ENCODE data around the gene TAF4.
"Not testable (repeated sequence)": the region's sequence is repeated elsewhere in the genome, so short reads cannot be mapped to it uniquely, and the experiment has no call there.

TAF4 gene

DNA sequence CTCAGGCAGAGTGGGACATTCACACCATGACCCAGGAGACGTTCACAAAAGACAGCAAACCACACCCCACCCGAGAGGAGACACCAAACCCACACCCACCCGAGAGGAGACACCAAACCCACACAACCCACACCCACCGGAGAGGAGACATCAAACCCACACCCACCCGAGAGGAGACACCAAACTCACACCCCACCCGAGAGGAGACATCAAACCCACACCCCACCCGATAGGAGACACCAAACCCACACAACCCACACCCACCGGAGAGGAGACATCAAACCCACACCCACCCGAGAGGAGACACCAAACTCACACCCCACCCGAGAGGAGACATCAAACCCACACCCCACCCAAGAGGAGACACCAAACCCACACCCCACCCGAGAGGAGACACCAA is 84.0 kb downstream of the TAF4 start:
- H3K79me2 ChIP-seq (ENCODE audit: control insufficient read depth, insufficient read depth, low read length); H3K23ac ChIP-seq (ENCODE audit: low read length); H3K9ac ChIP-seq (ENCODE audit: low read length); H3K4me3 ChIP-seq (ENCODE audit: low read length); H2AK5ac ChIP-seq (ENCODE audit: low read length); H3K27me3 ChIP-seq (ENCODE audit: insufficient read depth, low read length, poor library complexity); H3K18ac ChIP-seq (ENCODE audit: low read length); H2BK5ac ChIP-seq (ENCODE audit: low read length); H3K56ac ChIP-seq (ENCODE audit: low read length); H4K8ac ChIP-seq (ENCODE audit: low read depth, low read length); H3K36me3 ChIP-seq (ENCODE audit: control insufficient read depth, insufficient read depth, low read length); H3K4me2 ChIP-seq (ENCODE audit: low read length); H3K27ac ChIP-seq (ENCODE audit: low read depth, low read length); H2BK15ac ChIP-seq (replicated peaks; ENCODE audit: low read depth); H2BK120ac ChIP-seq (ENCODE audit: low read depth, low read length); DNase-seq; H3K79me1 ChIP-seq (ENCODE audit: low read length); H4K5ac ChIP-seq (ENCODE audit: low read length); H3K4me1 ChIP-seq (ENCODE audit: control insufficient read depth, low read depth, low read length); H3K4ac ChIP-seq (ENCODE audit: low read depth, low read length): not testable (repeated sequence)
- no CpG with 5 or more reads among the region's 11 CpGs for WGBS (ENCODE audit: extremely low coverage, insufficient coverage, low lambda C conversion rate)

DNA sequence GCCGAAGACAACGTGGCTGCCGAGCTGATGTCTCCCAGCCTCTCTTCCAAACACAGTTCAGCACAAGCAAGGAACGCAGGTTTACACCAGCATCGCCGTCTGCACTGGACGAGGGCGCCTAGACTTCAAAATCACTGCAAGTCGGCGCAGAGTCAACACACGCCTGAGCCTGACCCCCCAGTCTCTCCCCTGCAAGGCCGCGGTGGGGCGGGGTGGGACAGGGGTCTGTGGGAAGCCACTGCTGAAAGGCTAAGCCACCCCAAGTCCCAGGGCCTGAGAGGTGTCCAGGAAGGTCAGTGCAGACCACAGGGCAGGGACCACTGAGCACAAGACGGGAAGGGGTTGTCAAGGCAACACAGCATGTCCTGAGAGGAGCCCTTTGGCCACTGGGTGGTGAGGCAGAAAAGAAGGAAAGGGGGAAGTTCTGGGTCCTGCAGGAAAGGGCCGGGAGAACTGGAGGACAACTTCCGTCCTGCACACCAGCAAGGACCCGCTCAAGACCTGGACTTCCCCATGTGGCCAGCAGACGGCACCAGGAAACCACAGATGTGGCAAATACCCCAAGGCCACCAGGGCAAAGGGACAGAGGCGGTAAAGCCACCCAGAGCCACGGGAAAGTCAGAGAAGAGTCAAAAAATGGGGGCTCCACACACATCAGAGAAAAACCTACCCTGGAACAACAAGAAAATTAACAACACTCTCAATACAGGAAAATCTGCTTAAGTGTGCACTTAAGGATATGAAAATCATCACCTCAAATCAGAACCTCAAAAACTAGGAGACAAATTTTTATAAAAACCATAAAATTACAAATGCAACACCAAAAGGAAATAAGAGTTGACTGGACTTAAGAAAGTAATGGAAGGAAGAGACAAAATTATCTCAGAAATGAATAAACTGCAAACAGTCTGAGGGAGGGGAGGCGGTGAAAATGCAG is 84.8 kb downstream of the TAF4 start:
- no peak overlapping the region for H3K23ac ChIP-seq (ENCODE audit: low read length)
- H3K79me2 ChIP-seq (ENCODE audit: control insufficient read depth, insufficient read depth, low read length), result no peaks in the 10 kb centered on the region
- no peak overlapping the region for H4K8ac ChIP-seq (ENCODE audit: low read depth, low read length)
- H3K27ac ChIP-seq (ENCODE audit: low read depth, low read length), result no peak overlapping the region
- H3K4me2 ChIP-seq (ENCODE audit: low read length), result no peak overlapping the region
- H3K4me3 ChIP-seq (ENCODE audit: low read length), result no peak overlapping the region
- no peaks in the 10 kb centered on the region for H3K79me1 ChIP-seq (ENCODE audit: low read length)
- no peak overlapping the region for H3K56ac ChIP-seq (ENCODE audit: low read length)
- WGBS (ENCODE audit: extremely low coverage, insufficient coverage, low lambda C conversion rate), result no CpG with 5 or more reads among the region's 22 CpGs
- no peaks in the 10 kb centered on the region for H3K36me3 ChIP-seq (ENCODE audit: control insufficient read depth, insufficient read depth, low read length)
- H2BK120ac ChIP-seq (ENCODE audit: low read depth, low read length), result no peak overlapping the region
- H3K4ac ChIP-seq (ENCODE audit: low read depth, low read length), result no peak overlapping the region
- DNase-seq, result peak; percentile 55
- H2AK5ac ChIP-seq (ENCODE audit: low read length), result no peak overlapping the region
- no peak overlapping the region for H4K5ac ChIP-seq (ENCODE audit: low read length)
- H3K27me3 ChIP-seq (ENCODE audit: insufficient read depth, low read length, poor library complexity), result no peaks in the 10 kb centered on the region
- no peak overlapping the region for H3K9ac ChIP-seq (ENCODE audit: low read length)
- no peaks in the 10 kb centered on the region for H3K4me1 ChIP-seq (ENCODE audit: control insufficient read depth, low read depth, low read length)
- no peak overlapping the region for H2BK15ac ChIP-seq (replicated peaks; ENCODE audit: low read depth)
- H3K18ac ChIP-seq (ENCODE audit: low read length), result no peak overlapping the region
- no peak overlapping the region for H2BK5ac ChIP-seq (ENCODE audit: low read length)

DNA sequence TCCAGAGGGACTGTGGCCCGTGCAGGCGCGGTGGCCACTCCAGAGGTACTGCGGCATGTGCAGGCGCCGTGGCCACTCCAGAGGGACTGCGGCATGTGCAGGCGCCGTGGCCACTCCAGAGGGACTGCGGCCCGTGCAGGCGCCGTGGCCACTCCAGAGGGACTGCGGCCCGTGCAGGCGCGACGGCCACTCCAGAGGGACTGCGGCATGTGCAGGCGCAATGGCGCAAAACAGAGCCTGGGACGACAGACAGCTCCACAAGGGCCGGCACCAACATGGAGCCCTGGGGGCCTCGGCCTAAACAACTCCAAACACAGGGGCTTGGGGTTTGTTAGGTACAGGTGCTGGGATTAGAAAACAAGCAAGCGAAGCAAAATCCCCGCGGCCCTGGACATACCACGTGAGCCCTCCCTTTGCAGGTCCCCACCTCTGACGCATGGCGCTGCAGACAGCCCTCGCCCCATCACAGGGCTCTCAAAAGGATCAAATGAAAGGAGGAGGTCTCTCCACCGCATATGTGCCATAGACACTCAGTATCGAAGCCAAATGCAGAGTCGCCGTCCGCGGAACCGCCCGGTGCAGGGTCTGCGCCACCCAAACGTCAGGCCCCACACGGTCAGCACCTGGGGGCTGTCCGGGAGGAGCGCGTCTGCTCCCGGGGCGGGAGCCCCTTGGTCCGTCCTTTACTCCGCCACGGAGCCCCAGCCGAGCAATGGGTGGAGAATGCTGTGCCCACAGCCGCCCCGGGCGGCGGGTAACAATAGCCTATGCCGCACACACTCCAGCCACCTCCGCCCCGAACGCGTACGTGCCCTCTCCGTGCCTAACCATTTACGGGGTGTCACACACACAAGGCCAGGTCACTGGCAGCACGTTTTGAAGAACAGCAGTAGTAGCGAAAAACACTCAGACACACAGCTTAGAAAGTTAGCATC is 85.7 kb downstream of the TAF4 start:
- Histone ChIP-seq H3K79me2 (ENCODE audit: control insufficient read depth, insufficient read depth, low read length) (no peaks in the 10 kb centered on the region), H4K8ac (ENCODE audit: low read depth, low read length) (no peak overlapping the region), H3K56ac (ENCODE audit: low read length) (no peak overlapping the region), H2AK5ac (ENCODE audit: low read length) (no peak overlapping the region), H3K4me1 (ENCODE audit: control insufficient read depth, low read depth, low read length) (no peaks in the 10 kb centered on the region), H3K36me3 (ENCODE audit: control insufficient read depth, insufficient read depth, low read length) (no peaks in the 10 kb centered on the region), H3K79me1 (ENCODE audit: low read length) (no peaks in the 10 kb centered on the region), H4K5ac (ENCODE audit: low read length) (no peak overlapping the region), H3K4me2 (ENCODE audit: low read length) (no peak overlapping the region), H3K9ac (ENCODE audit: low read length) (no peak overlapping the region), H3K4me3 (ENCODE audit: low read length) (no peak overlapping the region), H3K27me3 (ENCODE audit: insufficient read depth, low read length, poor library complexity) (no peaks in the 10 kb centered on the region), H2BK5ac (ENCODE audit: low read length) (no peak overlapping the region), H3K27ac (ENCODE audit: low read depth, low read length) (no peak overlapping the region), H3K23ac (ENCODE audit: low read length) (no peak overlapping the region), H3K4ac (ENCODE audit: low read depth, low read length) (no peak overlapping the region), H3K18ac (ENCODE audit: low read length) (no peak overlapping the region), H2BK15ac (replicated peaks; ENCODE audit: low read depth) (no peak overlapping the region), H2BK120ac (ENCODE audit: low read depth, low read length) (no peak overlapping the region)
- no CpG with 5 or more reads among the region's 65 CpGs for WGBS (ENCODE audit: extremely low coverage, insufficient coverage, low lambda C conversion rate)
- DNase-seq, result no peak

DNA sequence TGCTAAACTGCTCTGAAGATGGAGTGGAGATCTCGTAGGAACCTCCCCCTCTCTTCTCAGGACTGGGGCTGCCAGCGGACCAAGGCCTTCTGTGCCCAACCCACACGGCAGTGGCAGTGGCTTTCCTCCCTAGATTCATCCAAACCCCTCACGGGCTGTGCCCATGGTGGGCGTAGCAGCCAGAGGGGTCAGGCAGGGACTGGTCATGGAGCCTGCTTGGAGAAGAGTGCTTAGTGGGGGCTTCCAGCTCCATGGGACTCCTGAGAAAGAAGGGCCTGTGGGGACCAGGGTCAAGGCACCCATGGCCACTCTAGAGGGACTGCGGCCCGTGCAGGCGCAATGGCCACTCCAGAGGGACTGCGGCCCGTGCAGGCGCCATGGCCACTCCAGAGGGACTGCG is 86.6 kb downstream of the TAF4 start:
- H4K8ac ChIP-seq (ENCODE audit: low read depth, low read length), result no peak overlapping the region
- H3K4ac ChIP-seq (ENCODE audit: low read depth, low read length), result no peak overlapping the region
- no peak overlapping the region for H2BK120ac ChIP-seq (ENCODE audit: low read depth, low read length)
- no peak overlapping the region for H3K18ac ChIP-seq (ENCODE audit: low read length)
- H3K56ac ChIP-seq (ENCODE audit: low read length), result no peak overlapping the region
- H3K23ac ChIP-seq (ENCODE audit: low read length), result no peak overlapping the region
- no peaks in the 10 kb centered on the region for H3K36me3 ChIP-seq (ENCODE audit: control insufficient read depth, insufficient read depth, low read length)
- no peaks in the 10 kb centered on the region for H3K79me1 ChIP-seq (ENCODE audit: low read length)
- H3K27ac ChIP-seq (ENCODE audit: low read depth, low read length), result no peak overlapping the region
- WGBS (ENCODE audit: extremely low coverage, insufficient coverage, low lambda C conversion rate), result no CpG with 5 or more reads among the region's 12 CpGs
- no peak overlapping the region for H2BK5ac ChIP-seq (ENCODE audit: low read length)
- no peak for DNase-seq
- no peak overlapping the region for H3K4me2 ChIP-seq (ENCODE audit: low read length)
- no peak overlapping the region for H2AK5ac ChIP-seq (ENCODE audit: low read length)
- no peak overlapping the region for H2BK15ac ChIP-seq (replicated peaks; ENCODE audit: low read depth)
- no peaks in the 10 kb centered on the region for H3K27me3 ChIP-seq (ENCODE audit: insufficient read depth, low read length, poor library complexity)
- no peaks in the 10 kb centered on the region for H3K79me2 ChIP-seq (ENCODE audit: control insufficient read depth, insufficient read depth, low read length)
- no peak overlapping the region for H4K5ac ChIP-seq (ENCODE audit: low read length)
- H3K4me1 ChIP-seq (ENCODE audit: control insufficient read depth, low read depth, low read length), result no peaks in the 10 kb centered on the region
- no peak overlapping the region for H3K4me3 ChIP-seq (ENCODE audit: low read length)
- no peak overlapping the region for H3K9ac ChIP-seq (ENCODE audit: low read length)

DNA sequence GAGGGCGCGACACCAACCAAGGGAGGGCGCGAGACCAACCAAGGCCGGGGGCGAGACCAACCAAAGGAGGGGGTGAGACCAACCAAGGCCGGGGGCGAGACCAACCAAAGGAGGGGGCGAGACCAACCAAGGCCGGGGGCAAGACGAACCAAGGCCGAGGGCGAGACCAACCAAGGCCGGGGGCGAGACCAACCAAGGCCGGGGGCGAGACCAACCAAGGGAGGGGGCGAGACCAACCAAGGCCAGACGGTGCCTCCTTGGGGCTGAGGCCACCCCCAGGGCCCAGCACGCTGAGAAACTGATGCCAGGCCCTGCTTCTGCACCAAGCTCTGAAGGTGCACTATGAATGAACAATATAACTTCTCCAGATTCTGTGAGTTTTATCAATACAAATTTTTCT is 87.2 kb downstream of the TAF4 start:
- Histone ChIP-seq H3K79me1 (ENCODE audit: low read length) (no peaks in the 10 kb centered on the region), H3K27ac (ENCODE audit: low read depth, low read length) (no peak overlapping the region), H4K5ac (ENCODE audit: low read length) (no peak overlapping the region), H3K4ac (ENCODE audit: low read depth, low read length) (no peak overlapping the region), H3K79me2 (ENCODE audit: control insufficient read depth, insufficient read depth, low read length) (no peaks in the 10 kb centered on the region), H3K4me3 (ENCODE audit: low read length) (no peak overlapping the region), H2BK120ac (ENCODE audit: low read depth, low read length) (no peak overlapping the region), H3K56ac (ENCODE audit: low read length) (no peak overlapping the region), H3K23ac (ENCODE audit: low read length) (no peak overlapping the region), H3K4me2 (ENCODE audit: low read length) (no peak overlapping the region), H3K18ac (ENCODE audit: low read length) (no peak overlapping the region), H3K4me1 (ENCODE audit: control insufficient read depth, low read depth, low read length) (no peaks in the 10 kb centered on the region), H4K8ac (ENCODE audit: low read depth, low read length) (no peak overlapping the region), H3K36me3 (ENCODE audit: control insufficient read depth, insufficient read depth, low read length) (no peaks in the 10 kb centered on the region), H3K9ac (ENCODE audit: low read length) (no peak overlapping the region), H2BK15ac (replicated peaks; ENCODE audit: low read depth) (no peak overlapping the region), H2BK5ac (ENCODE audit: low read length) (no peak overlapping the region), H2AK5ac (ENCODE audit: low read length) (no peak overlapping the region), H3K27me3 (ENCODE audit: insufficient read depth, low read length, poor library complexity) (no peaks in the 10 kb centered on the region)
- no peak for DNase-seq
- no CpG with 5 or more reads among the region's 20 CpGs for WGBS (ENCODE audit: extremely low coverage, insufficient coverage, low lambda C conversion rate)
